Measurements from ENCODE around the gene PDE9A. TPM values are rescaled to one million over a fixed set of nuclear protein-coding genes. Genes with fewer than 3 reads are reported as not detected.

The PDE9A gene
- polyA plus RNA-seq, 3 donors: 5.6 to 13.6 (median 6.2) TPM

- 10 to 51% (median 24%) methylated on average over 16 of the region's 16 CpGs for WGBS, 3 donors
- peak overlapping the region; percentile 68 for H3K27ac ChIP-seq (ENCODE audit: low read depth, low read length)
Measured at GRCh38 chr21:42737951-42738590, 84.7 kb downstream of the PDE9A start.

GRCh38 chr21:42739061-42739931 is 85.9 kb downstream of the PDE9A start:
- H3K27ac ChIP-seq (ENCODE audit: low read depth, low read length): no peak overlapping the region
- WGBS, 3 donors: 92 to 94% (median 93%) methylated on average over 20 to 21 of the region's 21 CpGs

- whole genome bisulfite sequencing, 3 donors: 86 to 96% (median 94%) methylated on average over 1 of the region's 1 CpG
- no peak overlapping the region for H3K27ac ChIP-seq (ENCODE audit: low read depth, low read length)
Measured at GRCh38 chr21:42740405-42740909, 87.0 kb downstream of the PDE9A start.

GRCh38 chr21:42741066-42741465 is 87.6 kb downstream of the PDE9A start:
- WGBS, 3 donors: 73 to 88% (median 87%) methylated on average over 10 of the region's 10 CpGs
- no peak overlapping the region for H3K27ac ChIP-seq (ENCODE audit: low read depth, low read length)

- WGBS, 3 donors: 81 to 87% (median 83%) methylated on average over 30 of the region's 30 CpGs
- no peak overlapping the region for H3K27ac ChIP-seq (ENCODE audit: low read depth, low read length)
Measured at GRCh38 chr21:42744520-42745445, 91.4 kb downstream of the PDE9A start.

GRCh38 chr21:42745511-42746239 is 92.3 kb downstream of the PDE9A start:
- WGBS, 3 donors: 74 to 87% (median 79%) methylated on average over 22 of the region's 22 CpGs
- no peak overlapping the region for H3K27ac ChIP-seq (ENCODE audit: low read depth, low read length)

GRCh38 chr21:42746240-42746592 is 92.8 kb downstream of the PDE9A start:
- WGBS, 3 donors: 60 to 86% (median 64%) methylated on average over 7 of the region's 7 CpGs
- H3K27ac ChIP-seq (ENCODE audit: low read depth, low read length): no peak overlapping the region

- H3K27ac ChIP-seq (ENCODE audit: low read depth, low read length): peak overlapping the region; percentile 35
- WGBS, 3 donors: 51 to 76% (median 65%) methylated on average over 21 of the region's 21 CpGs
Measured at GRCh38 chr21:42746593-42747275, 93.3 kb downstream of the PDE9A start.

GRCh38 chr21:42747276-42747701 is 93.9 kb downstream of the PDE9A start:
- 71 to 83% (median 75%) methylated on average over 10 of the region's 10 CpGs for WGBS, 3 donors
- peak overlapping the region; percentile 35 for H3K27ac ChIP-seq (ENCODE audit: low read depth, low read length)

- no peak overlapping the region for H3K27ac ChIP-seq (ENCODE audit: low read depth, low read length)
- 69 to 91% (median 88%) methylated on average over 15 of the region's 15 CpGs for WGBS, 3 donors
Measured at GRCh38 chr21:42747746-42748351, 94.4 kb downstream of the PDE9A start.

GRCh38 chr21:42748620-42749176 is 95.3 kb downstream of the PDE9A start:
- H3K27ac ChIP-seq (ENCODE audit: low read depth, low read length): no peak overlapping the region
- WGBS, 3 donors: 56 to 81% (median 80%) methylated on average over 13 of the region's 13 CpGs

- WGBS, 3 donors: 84 to 91% (median 91%) methylated on average over 23 of the region's 23 CpGs
- no peak overlapping the region for H3K27ac ChIP-seq (ENCODE audit: low read depth, low read length)
Measured at GRCh38 chr21:42750737-42751530, 97.5 kb downstream of the PDE9A start.

- WGBS, 3 donors: 95 to 97% (median 97%) methylated on average over 9 of the region's 9 CpGs
- no peak overlapping the region for H3K27ac ChIP-seq (ENCODE audit: low read depth, low read length)
Measured at GRCh38 chr21:42751866-42752265, 98.4 kb downstream of the PDE9A start.

- WGBS, 3 donors: 92 to 95% (median 94%) methylated on average over 15 of the region's 15 CpGs
- H3K27ac ChIP-seq (ENCODE audit: low read depth, low read length): no peak overlapping the region
Measured at GRCh38 chr21:42753804-42754203, 100.4 kb downstream of the PDE9A start.

GRCh38 chr21:42754270-42754933 is 101.0 kb downstream of the PDE9A start:
- 70 to 88% (median 87%) methylated on average over 14 of the region's 14 CpGs for WGBS, 3 donors

More at GRCh38 chr21:42754270-42754933, 101.0 kb downstream of the PDE9A start:
- H3K27ac ChIP-seq (ENCODE audit: low read depth, low read length): no peak overlapping the region

All from adipose tissue (tissue), 3 donors.